GM21786 (cell line): Measurements from ENCODE around the gene IL1F10.
"Not testable (repeated sequence)": the region's sequence is repeated elsewhere in the genome, so short reads cannot be mapped to it uniquely, and the experiment has no call there.

Experiments
- ATAC-seq: cut with Tn5 transposase; IDR thresholded peaks from one replicate; pipeline ENCODE4 v1.9.1; 2021; ENCODE audit not compliant: unreplicated experiment

IL1F10 gene

DNA sequence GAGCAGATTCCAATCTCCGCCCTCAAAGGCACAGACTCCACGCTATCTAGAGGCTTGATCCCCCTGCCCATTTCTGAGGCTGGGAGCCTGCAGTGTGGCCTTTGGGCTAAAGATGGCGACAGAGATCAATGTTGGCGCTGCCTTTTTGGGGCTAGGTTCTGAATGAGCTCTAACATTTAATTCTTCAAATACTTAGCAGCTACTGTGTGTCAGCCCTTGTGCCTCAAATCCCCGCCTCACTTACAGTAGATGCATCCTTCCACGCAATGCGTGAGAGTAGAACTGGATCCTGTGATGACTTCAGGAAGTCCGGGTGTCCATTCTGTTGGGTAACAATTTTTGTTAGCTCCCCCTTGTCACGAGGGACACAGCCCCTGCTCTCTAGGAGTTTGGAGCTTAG lies 12.4 kb downstream of the IL1F10 start:
- peak; percentile 48 for ATAC-seq

DNA sequence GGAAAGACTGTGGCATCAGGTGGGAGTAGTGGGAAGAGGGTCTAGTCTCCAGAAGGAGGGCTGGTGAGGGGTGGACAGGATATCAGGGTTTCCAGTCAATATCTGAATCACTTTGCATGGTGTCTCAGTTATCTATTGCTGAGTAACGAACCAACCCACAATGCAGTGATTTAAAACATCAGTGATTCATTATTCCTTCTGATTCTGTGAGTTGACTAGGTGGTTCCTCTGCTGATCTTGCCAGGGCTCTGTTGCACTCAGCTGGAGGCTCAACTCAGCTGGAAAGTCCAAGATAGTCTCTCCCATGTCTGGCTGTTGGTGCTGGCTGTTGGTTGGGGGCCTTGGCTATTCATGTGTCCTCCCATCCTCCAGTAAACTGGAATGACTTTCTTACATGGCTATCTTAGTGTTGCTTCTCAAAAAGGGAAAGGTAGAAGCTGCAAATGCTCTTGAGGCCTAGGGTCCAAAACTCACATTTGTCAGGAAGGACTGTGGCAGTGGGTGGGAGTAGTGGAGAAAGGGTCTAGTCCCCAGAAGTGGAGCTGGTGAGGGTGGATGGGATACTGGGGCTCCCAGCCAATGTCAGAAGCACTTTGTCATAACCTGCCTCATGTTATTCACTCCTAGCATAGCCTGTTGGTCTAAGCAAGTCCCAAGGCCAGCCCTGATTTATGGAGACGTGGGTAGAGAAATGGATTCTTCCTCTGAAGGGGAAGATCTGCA lies 13.9 kb downstream of the IL1F10 start:
- ATAC-seq = no peak

DNA sequence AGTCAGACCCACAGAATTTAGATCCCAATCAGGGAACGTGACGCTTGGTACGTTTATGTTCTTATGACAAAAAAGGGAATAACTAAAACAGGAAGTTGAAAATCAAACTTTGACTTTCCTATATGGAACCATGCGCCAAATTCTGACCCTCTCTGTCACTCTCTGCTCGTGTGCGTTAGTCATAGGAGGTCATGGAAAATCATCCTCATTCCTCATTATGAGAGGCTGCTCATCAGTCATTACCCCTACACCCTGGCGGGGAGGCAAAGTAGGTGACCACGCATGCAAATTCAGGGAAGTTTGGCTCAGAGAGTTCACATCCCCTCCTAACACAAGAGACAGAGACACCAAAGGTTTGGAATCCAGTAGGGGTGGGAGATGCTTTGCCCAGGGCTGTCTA lies 15.5 kb downstream of the IL1F10 start:
- ATAC-seq = no peak

DNA sequence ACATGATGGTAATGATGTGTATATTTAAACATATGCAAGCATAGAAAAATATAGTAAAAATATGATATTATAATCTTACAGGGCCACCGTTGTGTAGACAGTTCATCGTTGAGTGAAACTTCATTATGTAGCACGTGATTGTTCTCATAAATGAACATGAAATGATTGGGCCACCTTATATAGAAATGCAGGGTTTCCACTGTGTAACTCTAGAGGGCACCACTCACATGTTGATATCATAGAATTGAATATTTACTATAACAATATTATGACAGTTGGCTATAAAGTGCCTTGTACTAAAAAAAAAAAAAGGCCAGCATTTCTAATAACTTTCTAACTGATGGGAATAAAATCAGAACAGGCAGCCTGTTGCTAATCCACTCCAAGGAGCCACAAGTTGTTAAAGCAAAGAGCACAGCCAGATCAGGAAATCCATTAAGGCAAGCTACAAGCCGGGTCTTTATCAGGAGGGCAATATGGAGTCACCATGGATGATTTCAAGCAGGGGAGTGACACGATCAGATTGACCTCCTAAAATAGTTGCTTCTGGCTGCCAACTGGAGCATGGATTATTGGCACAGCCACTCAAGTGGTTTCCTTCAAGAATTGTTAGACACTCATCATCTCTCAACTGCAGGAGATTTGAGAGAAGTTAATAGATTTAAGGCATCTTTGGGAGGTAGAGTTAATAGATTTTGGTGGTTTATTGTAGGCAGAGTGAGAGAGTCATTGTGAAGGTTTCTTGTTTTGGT lies 16.7 kb downstream of the IL1F10 start:
- ATAC-seq = no peak

DNA sequence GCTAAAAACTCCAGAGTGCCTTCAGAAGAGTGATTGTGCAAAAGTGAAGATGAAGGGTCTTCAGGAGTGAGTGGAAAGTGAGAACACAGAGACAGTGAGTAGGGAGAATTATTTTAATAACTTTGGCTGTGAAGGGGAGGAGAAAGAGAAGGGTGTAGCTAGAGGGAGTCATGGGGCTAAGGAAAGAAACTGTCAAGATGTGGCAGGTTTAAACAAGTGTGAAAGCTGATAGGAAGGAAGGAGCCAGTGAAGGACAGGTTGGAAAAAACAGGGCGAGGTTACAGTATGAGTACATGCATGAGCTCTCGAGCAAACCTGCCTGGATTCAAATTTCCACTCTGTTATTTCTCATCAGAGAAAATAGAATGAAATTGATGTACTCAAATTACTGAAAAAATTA lies 17.8 kb downstream of the IL1F10 start:
- ATAC-seq = no peak

DNA sequence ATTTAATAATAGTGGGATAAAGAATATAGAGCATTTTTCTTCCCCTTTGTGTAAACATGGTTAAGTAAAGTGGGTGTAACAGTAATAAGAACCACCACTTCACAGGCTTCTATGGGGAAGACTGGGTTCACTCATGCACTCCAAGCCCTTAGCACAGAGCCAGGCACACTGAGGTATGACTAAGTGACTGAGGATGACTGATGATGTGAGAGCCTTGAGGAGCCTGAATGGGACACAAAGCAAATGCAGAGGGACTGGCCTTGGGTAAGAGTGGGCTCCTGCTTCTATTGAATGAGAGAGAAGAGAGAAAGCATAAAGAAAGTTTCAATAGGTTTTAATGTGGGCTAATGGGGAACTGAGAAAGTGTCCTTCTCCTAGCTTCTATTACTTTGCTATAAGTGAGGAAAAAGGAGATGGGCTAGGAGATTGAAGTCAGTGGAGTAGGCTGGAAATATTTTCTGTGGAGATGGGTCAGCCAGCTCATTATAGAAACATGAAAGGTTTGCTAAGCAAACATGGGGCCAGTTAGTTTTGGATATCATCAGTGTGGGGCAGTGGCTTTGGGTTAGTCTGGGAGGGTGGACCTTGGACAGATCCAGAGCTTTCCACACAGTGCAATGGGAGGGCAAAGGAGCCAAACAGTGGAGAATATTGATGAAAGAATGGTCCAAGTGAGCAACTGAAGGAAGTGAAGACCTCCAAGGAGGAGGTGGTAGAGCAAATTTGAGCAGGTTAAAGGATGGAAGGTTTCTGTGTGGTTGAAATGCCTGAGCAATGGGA lies 20.6 kb downstream of the IL1F10 start:
- ATAC-seq = no peak

DNA sequence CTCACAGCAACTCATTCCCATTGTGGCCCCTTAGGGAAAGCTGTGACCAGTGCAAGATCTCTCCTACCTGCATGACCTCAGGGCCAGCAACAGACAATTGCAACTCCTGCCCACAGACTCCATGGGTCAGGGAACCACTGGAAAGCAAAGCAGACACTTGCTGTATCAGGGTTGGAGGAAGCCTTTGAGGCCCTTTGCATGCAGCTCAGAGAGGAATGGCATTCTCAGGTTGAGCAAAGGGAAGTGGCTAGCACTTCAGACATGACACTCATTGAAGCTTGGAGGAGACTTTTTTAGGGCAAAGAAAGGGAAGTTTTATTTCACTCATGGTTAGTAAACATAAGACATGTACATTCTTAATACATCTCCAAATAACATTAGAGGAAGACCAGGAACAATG lies 22.1 kb downstream of the IL1F10 start:
- ATAC-seq = no peak

DNA sequence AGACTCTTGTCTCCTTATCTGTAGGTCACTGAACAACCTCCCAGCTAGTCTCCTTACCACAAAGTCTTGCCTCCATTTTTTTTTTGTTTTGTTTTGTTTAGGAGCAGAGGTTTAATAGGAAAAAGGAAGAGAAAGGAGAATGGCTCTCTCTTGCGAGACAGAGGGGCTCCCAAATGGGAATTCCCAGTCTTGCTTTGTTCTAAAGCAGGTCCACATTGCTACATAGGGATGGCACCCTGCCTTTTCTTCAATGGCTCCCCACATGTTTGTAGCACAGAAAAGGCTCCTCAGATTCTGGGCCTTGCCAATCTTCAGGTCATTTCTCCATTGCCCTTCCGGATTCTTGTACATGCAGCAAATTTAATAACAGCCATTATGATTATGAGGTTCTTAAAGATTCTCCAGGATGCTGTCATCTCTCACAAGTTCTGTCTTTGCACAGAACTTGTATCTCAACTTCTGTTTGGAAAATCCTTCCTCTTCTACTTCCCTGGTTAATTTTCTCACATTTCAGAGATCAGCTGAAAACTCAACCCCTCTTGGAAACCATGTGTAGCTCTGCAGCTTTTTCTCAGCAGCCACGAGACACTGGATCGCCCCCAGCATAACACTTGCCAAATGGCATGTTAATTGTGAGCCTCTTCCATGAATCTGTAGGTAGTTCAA lies 23.6 kb downstream of the IL1F10 start:
- ATAC-seq = no peak

DNA sequence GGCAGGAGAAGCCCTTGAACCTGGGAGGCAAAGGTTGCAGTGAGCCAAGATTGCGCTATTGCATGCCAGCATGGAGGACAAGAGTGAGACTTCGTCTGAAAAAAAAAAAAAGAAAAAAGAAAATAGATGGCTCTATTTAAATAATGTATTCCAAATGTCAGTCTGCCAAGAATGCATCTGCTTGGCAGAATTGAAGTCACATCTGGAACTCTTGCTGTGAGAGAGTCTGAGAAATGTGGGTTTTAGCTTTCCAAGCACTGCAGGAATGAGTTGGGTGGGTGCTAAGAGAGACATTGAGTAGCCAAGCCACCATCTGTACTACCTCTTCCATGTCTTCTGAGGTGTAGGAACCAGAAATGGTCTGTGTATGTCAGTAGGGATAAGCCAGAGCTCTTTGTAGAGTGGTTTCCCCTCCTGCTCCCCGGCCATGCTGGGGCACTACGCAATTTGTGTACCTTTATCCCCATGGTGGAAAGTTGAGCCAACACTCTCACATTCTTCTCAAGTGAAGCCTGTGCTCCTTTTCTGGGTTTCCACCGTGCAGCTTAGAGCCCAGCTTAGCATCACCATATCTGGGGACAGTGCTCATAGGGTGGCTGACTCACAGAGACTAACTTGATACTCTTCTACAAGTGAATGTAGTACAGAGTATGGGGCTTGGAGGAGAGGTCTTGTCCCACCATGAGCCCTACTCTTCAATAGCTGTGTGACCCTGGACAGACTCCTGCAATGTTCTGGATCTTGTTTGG lies 25.3 kb downstream of the IL1F10 start:
- ATAC-seq = no peak

DNA sequence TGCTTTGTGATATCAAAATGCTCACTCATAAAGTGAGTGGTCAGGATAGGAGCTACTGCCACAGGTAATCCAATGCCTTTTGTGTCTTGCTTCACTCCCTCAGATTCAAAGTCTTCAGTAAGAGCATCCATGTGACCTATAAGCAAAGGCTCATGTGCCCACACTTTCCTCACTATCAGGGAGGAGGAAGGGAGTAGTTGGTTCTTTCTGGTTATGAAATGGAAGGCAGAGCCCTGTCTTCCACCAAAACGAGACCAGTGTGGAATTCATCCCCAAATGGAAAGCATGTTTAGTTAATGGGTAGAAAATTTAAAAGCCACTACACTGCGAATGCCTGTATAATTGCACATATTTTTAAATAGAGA lies 25.8 kb downstream of the IL1F10 start:
- no peak for ATAC-seq

DNA sequence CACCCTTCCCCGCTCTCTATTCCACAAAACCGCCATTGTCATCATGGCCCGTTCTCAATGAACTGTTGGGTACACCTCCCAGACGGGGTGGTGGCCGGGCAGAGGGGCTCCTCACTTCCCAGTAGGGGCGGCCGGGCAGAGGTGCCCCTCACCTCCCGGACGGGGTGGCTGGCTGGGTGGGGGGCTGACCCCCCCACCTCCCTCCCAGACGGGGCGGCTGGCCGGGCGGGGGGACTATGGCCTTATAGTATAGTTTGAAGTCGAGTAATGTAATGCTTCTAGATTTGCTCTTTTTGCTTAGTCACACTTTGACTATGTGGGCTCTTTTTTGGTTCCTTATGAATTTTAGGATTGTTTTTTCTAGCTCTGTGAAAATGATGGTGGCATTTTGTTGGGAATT lies 28.5 kb downstream of the IL1F10 start:
- not testable (repeated sequence) for ATAC-seq

DNA sequence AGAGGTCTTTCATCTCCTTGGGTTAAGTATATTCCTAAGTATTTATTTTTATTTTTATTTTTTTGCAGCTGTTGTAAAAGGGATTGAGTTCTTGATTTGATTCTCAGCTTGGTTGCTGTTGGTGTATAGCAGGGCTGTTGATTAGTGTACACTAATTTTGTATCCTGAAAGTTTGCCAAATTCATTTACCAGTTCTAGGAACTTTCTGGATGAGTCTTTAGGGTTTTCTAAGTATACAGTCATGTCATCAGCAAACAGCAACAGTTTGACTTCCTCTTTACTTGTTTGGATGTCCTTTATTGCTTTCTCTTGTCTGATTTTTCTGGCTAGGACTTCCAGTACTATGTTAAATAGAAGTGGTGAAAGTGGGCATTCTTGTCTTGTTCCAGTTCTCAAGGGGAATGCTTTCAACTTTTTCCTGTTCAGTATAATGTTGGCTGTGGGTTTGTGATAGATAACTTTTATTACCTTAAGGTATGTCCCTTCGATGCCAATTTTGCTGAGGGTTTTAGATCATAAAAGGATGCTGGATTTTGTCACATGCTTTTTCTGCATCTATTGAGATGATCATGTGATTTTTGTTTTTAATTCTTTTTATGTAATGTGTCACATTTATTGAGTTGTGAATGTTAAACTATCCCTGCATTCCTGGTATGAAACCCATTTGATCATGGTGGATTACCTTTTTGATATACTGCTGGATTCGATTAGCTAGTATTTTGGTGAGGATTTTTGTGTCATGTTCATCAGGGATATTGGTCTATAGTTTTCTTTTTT lies 29.3 kb downstream of the IL1F10 start:
- ATAC-seq = not testable (repeated sequence)

DNA sequence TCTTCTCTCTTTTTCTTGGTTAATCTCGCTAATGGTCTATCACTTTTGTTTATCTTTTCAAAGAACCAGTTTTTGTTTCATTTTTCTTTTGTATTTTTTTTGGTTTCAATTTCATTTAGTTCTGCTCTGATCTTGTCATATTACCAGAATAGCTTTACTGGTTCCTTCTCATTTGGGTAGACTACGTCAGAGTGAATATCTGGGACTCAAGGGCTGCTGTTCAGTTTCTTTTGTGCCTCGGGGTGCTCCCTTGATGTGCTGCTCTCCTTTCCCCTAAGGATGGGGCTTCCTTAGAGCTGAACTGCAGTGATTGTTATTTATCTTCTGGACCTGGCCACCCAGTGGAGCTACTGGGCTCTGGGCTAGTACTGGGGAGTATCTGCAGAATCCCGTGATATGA lies 30.3 kb downstream of the IL1F10 start:
- ATAC-seq = no peak

DNA sequence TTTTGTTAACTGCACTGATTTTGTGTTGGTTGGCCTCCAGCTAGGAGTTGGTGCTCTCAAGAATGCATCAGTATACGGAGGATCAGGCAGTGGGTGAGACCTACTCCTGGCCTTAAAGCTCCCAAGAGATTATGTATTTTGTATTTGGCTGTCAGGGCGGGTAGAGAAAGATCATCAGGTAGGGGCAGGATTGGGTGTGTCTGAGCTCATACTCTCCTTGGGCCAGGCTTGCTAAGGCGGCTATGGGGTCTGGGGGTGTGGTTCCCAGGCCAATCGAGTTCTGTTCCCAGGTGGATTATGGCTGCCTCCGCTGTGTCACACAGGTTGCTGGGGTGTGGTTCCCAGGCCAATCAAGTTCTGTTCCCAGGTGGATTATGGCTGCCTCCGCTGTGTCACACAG lies 30.8 kb downstream of the IL1F10 start:
- no peak for ATAC-seq

DNA sequence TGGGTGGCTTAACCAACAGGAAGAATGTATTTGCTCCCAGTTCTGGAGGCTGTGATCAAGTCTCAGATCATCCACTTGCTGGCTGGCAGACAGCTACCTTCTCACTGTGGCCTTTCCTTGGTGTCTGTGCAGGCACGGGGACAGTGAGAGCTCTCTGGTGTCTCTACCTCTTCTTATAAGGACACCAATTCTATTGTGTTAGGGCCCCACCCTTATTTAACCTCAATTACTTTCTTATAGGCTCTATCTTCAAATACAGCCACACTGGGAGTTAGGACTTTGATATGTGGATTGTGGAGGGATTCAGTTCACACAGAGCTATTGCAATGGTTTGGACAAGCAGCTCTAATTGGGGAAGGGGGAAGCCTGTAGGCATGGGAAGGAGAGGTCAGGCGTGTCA lies 34.4 kb downstream of the IL1F10 start:
- no peak for ATAC-seq

DNA sequence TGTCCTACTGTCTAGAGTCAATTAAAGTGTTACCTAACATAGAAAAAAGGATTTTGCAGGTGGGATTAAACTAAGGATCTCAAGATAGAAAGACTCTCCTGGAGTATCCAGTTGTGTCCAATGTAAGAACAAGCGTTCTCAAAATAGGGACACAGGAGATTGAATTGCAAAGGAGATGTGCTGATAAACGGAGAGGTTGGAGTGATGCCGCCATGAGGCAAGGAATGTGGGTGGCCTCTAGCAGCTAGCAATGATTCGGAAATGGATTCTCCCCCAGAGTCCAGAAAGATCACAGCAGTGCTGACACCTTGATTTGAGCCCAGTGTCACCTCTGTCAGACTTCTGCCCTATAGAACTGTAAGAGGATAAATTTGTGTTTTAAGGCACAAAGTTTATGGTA lies 35.5 kb downstream of the IL1F10 start:
- ATAC-seq = no peak

DNA sequence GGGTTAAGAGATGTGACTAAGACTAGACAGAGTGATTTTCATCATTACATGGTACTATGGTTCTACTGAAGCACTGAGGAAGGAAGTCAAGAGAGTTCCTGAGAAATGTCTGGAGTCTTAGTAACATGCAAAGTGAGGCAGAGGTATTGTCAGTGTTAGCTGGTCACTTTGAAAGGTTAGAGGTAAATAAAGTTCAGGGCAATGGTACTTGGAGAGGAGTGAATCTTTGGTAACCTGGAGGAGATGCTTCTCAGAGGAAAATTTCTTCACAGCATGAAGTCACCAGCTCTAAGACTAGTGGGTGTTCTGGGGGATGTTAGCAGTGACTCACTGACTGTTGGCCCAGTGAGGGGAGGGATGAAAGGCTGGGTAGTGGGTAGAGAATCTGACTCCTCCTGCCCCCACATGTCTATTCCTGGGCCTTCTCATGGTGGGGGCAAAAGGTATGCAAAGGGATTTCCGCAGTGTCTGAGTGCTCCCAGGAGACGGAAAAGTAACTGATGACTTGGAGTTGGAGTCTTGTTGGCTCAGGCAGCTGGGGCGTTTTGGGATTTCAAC lies 36.4 kb downstream of the IL1F10 start:
- ATAC-seq = no peak

DNA sequence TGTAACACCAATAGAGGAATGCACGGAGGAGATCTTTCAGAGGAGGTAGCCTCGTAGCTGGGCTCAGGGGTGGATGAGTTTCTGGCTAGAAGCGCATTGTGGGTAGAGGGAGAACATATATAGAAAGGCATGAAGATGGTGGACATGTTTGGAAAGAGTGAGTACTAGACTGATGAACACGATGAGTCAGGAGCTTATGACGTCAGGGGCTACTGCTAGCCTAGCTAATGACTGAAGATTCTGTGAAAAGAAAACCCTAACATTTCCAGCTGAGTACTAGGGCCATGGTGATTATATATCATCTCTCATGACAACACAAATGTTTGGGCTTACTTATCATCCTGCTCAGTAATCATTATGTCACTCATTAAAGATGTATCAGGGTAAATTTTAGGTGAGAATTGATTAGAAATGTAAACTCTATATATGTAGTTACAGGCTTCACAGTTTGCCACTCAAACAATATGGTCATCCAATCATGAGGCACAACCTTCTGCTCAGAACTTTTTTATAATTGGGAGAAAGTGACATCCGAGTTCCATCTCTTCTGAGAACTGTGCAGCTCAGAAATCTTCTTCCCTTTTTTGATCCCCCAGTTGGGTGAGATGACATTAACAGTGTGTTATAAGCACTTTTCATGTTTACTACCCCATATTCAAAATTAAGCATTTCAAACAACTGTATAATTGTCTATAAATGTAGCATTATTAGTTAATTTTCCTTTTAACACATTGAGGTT lies 37.4 kb downstream of the IL1F10 start:
- ATAC-seq = no peak

DNA sequence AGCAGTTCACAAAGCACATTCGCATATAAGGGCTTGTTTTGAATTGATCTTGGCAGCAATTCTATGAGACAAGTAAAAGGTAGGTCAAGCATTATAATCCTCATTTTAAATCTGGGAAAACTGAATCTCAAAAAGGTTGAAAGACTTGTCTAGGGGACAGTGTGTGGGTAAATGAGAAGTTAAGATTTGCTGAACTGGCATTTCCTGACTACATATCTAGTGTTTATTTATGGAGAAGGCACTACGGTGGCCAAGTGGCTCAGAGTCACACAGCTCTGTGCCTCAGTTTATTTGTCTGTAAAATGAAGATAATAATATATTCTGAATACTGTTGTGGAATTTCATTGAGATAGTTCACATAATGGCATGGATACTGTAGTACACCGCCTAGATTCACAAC lies 43.4 kb downstream of the IL1F10 start:
- ATAC-seq = no peak
